ENCODE data around the gene PIK3CB.
A peak's percentile ranks its signal among the peaks of the same experiment; 100 is the strongest.
"Not testable (repeated sequence)": the region's sequence is repeated elsewhere in the genome, so short reads cannot be mapped to it uniquely, and the experiment has no call there.

Gene PIK3CB

GRCh38 chr3:138846262-138846791, 11.6 kb upstream of the PIK3CB start:
- no peak for DNase-seq

- no peak for DNase-seq
Measured at GRCh38 chr3:138845771-138846173, 11.0 kb upstream of the PIK3CB start.

GRCh38 chr3:138845181-138845601, 10.5 kb upstream of the PIK3CB start:
- no peak for DNase-seq

GRCh38 chr3:138842483-138843188, 7.9 kb upstream of the PIK3CB start:
- DNase-seq, result peak; percentile 4

GRCh38 chr3:138838385-138838784, 3.7 kb upstream of the PIK3CB start:
- DNase-seq, result not testable (repeated sequence)

- not testable (repeated sequence) for DNase-seq
Measured at GRCh38 chr3:138835846-138836245, 1.1 kb upstream of the PIK3CB start.

GRCh38 chr3:138835397-138835757, 649 bp upstream of the PIK3CB start:
- DNase-seq, result peak; percentile 5

GRCh38 chr3:138833899-138834595, 681 bp downstream of the PIK3CB start:
- peak; percentile 69 for DNase-seq

GRCh38 chr3:138832473-138833057, 2.2 kb downstream of the PIK3CB start:
- DNase-seq, result not testable (repeated sequence)

GRCh38 chr3:138829886-138830510, 4.7 kb downstream of the PIK3CB start:
- DNase-seq, result no peak

GRCh38 chr3:138829097-138829496, 5.6 kb downstream of the PIK3CB start:
- DNase-seq, result no peak

GRCh38 chr3:138827222-138827621, 7.5 kb downstream of the PIK3CB start:
- DNase-seq, result no peak

- no peak for DNase-seq
Measured at GRCh38 chr3:138825336-138825735, 9.4 kb downstream of the PIK3CB start.

GRCh38 chr3:138824114-138824506, 10.6 kb downstream of the PIK3CB start:
- no peak for DNase-seq

- DNase-seq, result not testable (repeated sequence)
Measured at GRCh38 chr3:138820379-138820778, 14.3 kb downstream of the PIK3CB start.

GRCh38 chr3:138818185-138818860, 16.4 kb downstream of the PIK3CB start:
- no peak for DNase-seq

GRCh38 chr3:138817695-138818094, 17.0 kb downstream of the PIK3CB start:
- DNase-seq, result no peak

- DNase-seq, result no peak
Measured at GRCh38 chr3:138812806-138813205, 21.9 kb downstream of the PIK3CB start.

- DNase-seq, result no peak
Measured at GRCh38 chr3:138809500-138810256, 25.1 kb downstream of the PIK3CB start.

GRCh38 chr3:138806376-138807080, 28.2 kb downstream of the PIK3CB start:
- DNase-seq, result no peak

- no peak for DNase-seq
Measured at GRCh38 chr3:138803006-138803653, 31.6 kb downstream of the PIK3CB start.

Measured in CD4-positive, alpha-beta T cell treated with Interleukin-17A for 1 hour (primary cell).